IMR-90 (cell line): ENCODE measurements around the gene ARAP1. TPM values are rescaled to one million over a fixed set of nuclear protein-coding genes. Genes with fewer than 3 reads are reported as not detected.

ENCODE experiments used
- ATAC-seq: fragments of 200-7000 bp; cut with Tn5 transposase; 2 replicates; pipeline ENCODE4 v1.9.1; 2020; ENCODE audit warnings: low read depth, mild to moderate bottlenecking, moderate library complexity
- BruUV-seq: library from RNA; stranded (reverse); fragments of 400-500 nt; replicated peaks from 2 replicates; lab custom pipeline; 2021; lab: Mats Ljungman, UMichigan
- CTCF ChIA-PET: fragments of 300-600 bp; formaldehyde crosslinking; extraction: SDS; loops from one replicate; lab custom pipeline; 2021; ENCODE audit warnings: antibody characterized with exemption; lab: Yijun Ruan, JAX
- POLR2A ChIA-PET: fragments of 300-600 bp; sonication (Branson Sonifier 250); formaldehyde crosslinking; loops from one replicate; lab custom pipeline; 2022; ENCODE audit warnings: antibody characterized with exemption; ENCODE audit not compliant: unreplicated experiment; lab: Charles Lee
- DNase-seq: peaks from one replicate; pipeline ENCODE4 v3.0.0; 2013
- H2AFZ ChIP-seq: replicated peaks from 2 replicates; pipeline ENCODE3; 2013; ENCODE audit warnings: low read length, mild to moderate bottlenecking; ENCODE audit not compliant: poor library complexity
- H2AK5ac ChIP-seq: 2 replicates; pipeline ENCODE4 v1.6.1; 2013; ENCODE audit warnings: low read depth, low read length, inconsistent platforms
- H2AK9ac ChIP-seq: replicated peaks from 2 replicates; pipeline ENCODE3; 2013; ENCODE audit warnings: mild to moderate bottlenecking, low read depth, low read length, moderate library complexity; ENCODE audit not compliant: poor library complexity
- H2BK120ac ChIP-seq: 2 replicates; pipeline ENCODE4 v1.6.1; 2013; ENCODE audit warnings: low read depth, low read length, inconsistent platforms
- H2BK15ac ChIP-seq: 3 replicates; pipeline ENCODE4 v1.6.1; 2013; ENCODE audit warnings: low read depth, low read length, inconsistent platforms
- H2BK20ac ChIP-seq: 2 replicates; pipeline ENCODE4 v1.6.1; 2013; ENCODE audit warnings: low read depth, mild to moderate bottlenecking, inconsistent platforms, low read length, moderate library complexity
- H2BK5ac ChIP-seq: 2 replicates; pipeline ENCODE4 v1.6.1; 2013; ENCODE audit warnings: mild to moderate bottlenecking, low read depth, low read length, inconsistent platforms; ENCODE audit not compliant: poor library complexity, severe bottlenecking
- H3K14ac ChIP-seq: replicated peaks from 2 replicates; pipeline ENCODE4 v1.6.1; 2013; ENCODE audit warnings: low read depth, low read length, inconsistent platforms
- H3K18ac ChIP-seq: 2 replicates; pipeline ENCODE4 v1.6.1; 2013; ENCODE audit warnings: low read depth, low read length, control low read depth
- H3K23ac ChIP-seq: 2 replicates; pipeline ENCODE4 v1.6.1; 2013; ENCODE audit warnings: low read depth, low read length, inconsistent platforms
- H3K27ac ChIP-seq: 2 replicates; pipeline ENCODE4 v1.5.1; 2013; ENCODE audit warnings: mild to moderate bottlenecking, control low read depth, low read length; ENCODE audit not compliant: insufficient read depth
- H3K27me3 ChIP-seq: 2 replicates; pipeline ENCODE4 v1.6.1; 2013; ENCODE audit warnings: low read length; ENCODE audit not compliant: control insufficient read depth, insufficient read depth
- H3K36me3 ChIP-seq: 2 replicates; pipeline ENCODE4 v1.6.1; 2013; ENCODE audit warnings: low read length, mixed read lengths; ENCODE audit not compliant: control insufficient read depth, insufficient read depth
- H3K4ac ChIP-seq: 2 replicates; pipeline ENCODE4 v1.6.1; 2013; ENCODE audit warnings: low read depth, low read length, inconsistent platforms
- H3K4me1 ChIP-seq: 2 replicates; pipeline ENCODE4 v1.6.1; 2013; ENCODE audit warnings: low read length, mixed read lengths; ENCODE audit not compliant: control insufficient read depth, insufficient read depth
- H3K4me2 ChIP-seq: 2 replicates; pipeline ENCODE4 v1.6.1; 2013; ENCODE audit warnings: low read depth, mild to moderate bottlenecking, control low read depth, low read length, moderate library complexity
- H3K4me3 ChIP-seq: 2 replicates; pipeline ENCODE4 v1.5.1; 2013; ENCODE audit warnings: low read depth, mild to moderate bottlenecking, control low read depth, low read length, moderate library complexity; ENCODE audit not compliant: insufficient read depth
- H3K56ac ChIP-seq: 2 replicates; pipeline ENCODE4 v1.6.1; 2013; ENCODE audit warnings: low read length, inconsistent platforms; ENCODE audit not compliant: insufficient read depth; ENCODE audit errors: extremely low read depth
- H3K79me1 ChIP-seq, 2 experiments: 2 replicates each; pipeline ENCODE4 v1.6.1; 2013; ENCODE audit warnings: low read length in 2 of 2, inconsistent platforms in 1 of 2, low read depth in 1 of 2
- H3K9ac ChIP-seq: 2 replicates; pipeline ENCODE4 v1.6.1; 2013; ENCODE audit warnings: low read depth, low read length, control low read depth
- H3K9me1 ChIP-seq: 2 replicates; pipeline ENCODE4 v1.6.1; 2013; ENCODE audit warnings: low read length, inconsistent platforms; ENCODE audit not compliant: insufficient read depth
- H3K9me3 ChIP-seq: 2 replicates; pipeline ENCODE4 v1.6.1; 2013; ENCODE audit warnings: low read length; ENCODE audit not compliant: control insufficient read depth, insufficient read depth
- H4K20me1 ChIP-seq: 2 replicates; pipeline ENCODE4 v1.6.1; 2013; ENCODE audit warnings: low read length, inconsistent platforms; ENCODE audit not compliant: insufficient read depth
- H4K5ac ChIP-seq: 2 replicates; pipeline ENCODE4 v1.6.1; 2013; ENCODE audit warnings: mild to moderate bottlenecking, low read depth, low read length, control low read depth
- H4K8ac ChIP-seq, 2 experiments: 2 replicates each; pipeline ENCODE4 v1.6.1; 2013; ENCODE audit warnings: low read depth in 2 of 2, low read length in 2 of 2, control low read depth in 1 of 2, inconsistent platforms in 1 of 2
- H4K91ac ChIP-seq: 2 replicates; pipeline ENCODE4 v1.6.1; 2013; ENCODE audit warnings: low read depth, low read length, inconsistent platforms; ENCODE audit not compliant: insufficient read depth
- BHLHE40 ChIP-seq: fragments of 150-350 bp; IDR thresholded peaks from 2 replicates; pipeline ENCODE4 v1.6.1; 2016; ENCODE audit warnings: mild to moderate bottlenecking, low read depth, low read length
- CHD1 ChIP-seq: IDR thresholded peaks from 2 replicates; pipeline ENCODE4 v1.6.1; 2012; ENCODE audit warnings: low read depth, low read length, improper control_type of control experiment
- RCOR1 ChIP-seq: IDR thresholded peaks from 2 replicates; pipeline ENCODE4 v1.6.1; 2012; ENCODE audit warnings: mild to moderate bottlenecking, low read length, improper control_type of control experiment; ENCODE audit not compliant: insufficient replicate concordance
- SMC3 ChIP-seq: fragments of 150-350 bp; IDR thresholded peaks from 2 replicates; pipeline ENCODE4 v1.6.1; 2016; ENCODE audit warnings: low read depth, mild to moderate bottlenecking, antibody characterized with exemption, low read length, moderate library complexity
- WGBS, 2 experiments: methylation state at CpG; one replicate each; pipeline versions ENCODE4 v1.1.5 to v1.1.7; 2013; ENCODE audit warnings: missing lambda C conversion rate in 2 of 2; ENCODE audit not compliant: insufficient read length in 1 of 2; ENCODE audit errors: extremely low coverage in 2 of 2; 5-methylcytosine and 5-hydroxymethylcytosine counted together
- dilution Hi-C: fragments of 300-500 bp; cut with HindIII; formaldehyde crosslinking; loops from one replicate; pipeline ENCODE4 v1.14.3; 2018; ENCODE audit warnings: low sequenced_read_pairs; ENCODE audit not compliant: unreplicated experiment
- in situ Hi-C: fragments of 300-500 bp; cut with MboI; formaldehyde crosslinking; loops from 3 replicates; pipeline ENCODE4 v1.14.3; 2019; ENCODE audit warnings: low sequenced_read_pairs, inconsistent platforms, mixed read lengths
- intact Hi-C: fragments of 100-400 bp; cut with micrococcal nuclease; formaldehyde crosslinking; loops from 2 replicates; pipeline ENCODE4 v1.10.0; 2022
- polyA plus RNA-seq, 3 experiments: library from polyadenylated mRNA; depleted of rRNA; stranded (reverse); fragments of >200 nt; gene quantifications; 2 replicates each; pipeline ENCODE4 v1.2.3, GENCODE V29; 2012; ENCODE audit warnings: low replicate concordance in 1 of 3
- total RNA-seq: library from RNA; depleted of rRNA; stranded (reverse); fragments of >200 nt; gene quantifications from 2 replicates; pipeline ENCODE4 v1.2.3, GENCODE V29; 2012

ARAP1 gene
- total and polyA plus RNA-seq, 2 of the 4 experiments (the other 2 are of a cell fraction), result 37.6 to 63.1 TPM

GRCh38 chr11:72768581-72768980, 16.4 kb upstream of the ARAP1 start:
- Histone ChIP-seq H3K14ac (no peak overlapping the region), H3K79me1 (peaks cover 0 to 17% of the 10 kb centered on the region in 2 experiments; a peak in 2 of 4 replicates), H2AFZ (no peak overlapping the region), H3K9me1 (peaks cover 8% of the 10 kb centered on the region; the same call in 1 of the 2 replicates), H4K20me1 (peaks cover 10% of the 10 kb centered on the region), H4K91ac (no peak overlapping the region), H3K4ac (no peak overlapping the region), H2BK15ac (no peak overlapping the region), H3K23ac (no peak overlapping the region), H3K56ac (no peak overlapping the region), H2BK20ac (no peak overlapping the region), H2BK120ac (no peak overlapping the region), H3K18ac (no peak overlapping the region), H2BK5ac (no peak overlapping the region), H4K8ac (no peak overlapping the region), H3K4me2 (no peak overlapping the region), H3K9me3 (no peaks in the 10 kb centered on the region), H2AK5ac (no peak overlapping the region), H2AK9ac (no peak overlapping the region), H3K27me3 (no peaks in the 10 kb centered on the region), H3K4me3 (no peak overlapping the region), H4K5ac (no peak overlapping the region), H3K4me1 (peaks cover 24% of the 10 kb centered on the region), H3K27ac (no peak overlapping the region), H3K36me3 (no peaks in the 10 kb centered on the region), H3K9ac (no peak overlapping the region)
- BruUV-seq, result no TSS peak
- DNase-seq, result no peak
- intact Hi-C loops (no loop called here), in situ Hi-C loops (no loop called here), dilution Hi-C loops (no loop called here)
- POLR2A ChIA-PET, result no interaction called here
- no peak for TF ChIP-seq SMC3
- TF ChIP-seq RCOR1, result no peak
- TF ChIP-seq CHD1, result no peak
- no peak for TF ChIP-seq BHLHE40
- CTCF ChIA-PET, result no interaction called here
- WGBS, 2 experiments, result no CpG with 5 or more reads among the region's 3 CpGs
- ATAC-seq, result no peak
